ENCODE measurements around the gene PPP1R12C.

PPP1R12C gene

GRCh38 chr19:55097864-55098715 is 19.3 kb downstream of the PPP1R12C start:
- Histone ChIP-seq H3K27me3 (ENCODE audit: control insufficient read depth in 2 of 2, insufficient read depth in 2 of 2, low read length in 2 of 2) (no peaks in the 10 kb centered on the region), H3K9me3 (ENCODE audit: control insufficient read depth in 2 of 2, low read length in 2 of 2) (no peaks in the 10 kb centered on the region), H3K4me3 (ENCODE audit: low read length in 2 of 2) (no peak overlapping the region), H3K4me1 (ENCODE audit: control insufficient read depth in 2 of 2, insufficient read depth in 2 of 2, low read length in 2 of 2) (no peaks in the 10 kb centered on the region), H3K36me3 (ENCODE audit: control insufficient read depth in 2 of 2, insufficient read depth in 2 of 2, low read length in 2 of 2) (peaks cover 21 to 36% of the 10 kb centered on the region in 2 donors), H3K9ac (ENCODE audit: low read depth in 1 of 2, low read length in 2 of 2) (no peak overlapping the region), H3K27ac (ENCODE audit: low read depth in 2 of 2, low read length in 2 of 2) (no peak overlapping the region)

- Histone ChIP-seq H3K36me3 (ENCODE audit: control insufficient read depth in 2 of 2, insufficient read depth in 2 of 2, low read length in 2 of 2) (peaks cover 18 to 25% of the 10 kb centered on the region in 2 donors), H3K27me3 (ENCODE audit: control insufficient read depth in 2 of 2, insufficient read depth in 2 of 2, low read length in 2 of 2) (no peaks in the 10 kb centered on the region), H3K9ac (ENCODE audit: low read depth in 1 of 2, low read length in 2 of 2) (no peak overlapping the region), H3K4me3 (ENCODE audit: low read length in 2 of 2) (no peak overlapping the region), H3K9me3 (ENCODE audit: control insufficient read depth in 2 of 2, low read length in 2 of 2) (no peaks in the 10 kb centered on the region), H3K27ac (ENCODE audit: low read depth in 2 of 2, low read length in 2 of 2) (no peak overlapping the region), H3K4me1 (ENCODE audit: control insufficient read depth in 2 of 2, insufficient read depth in 2 of 2, low read length in 2 of 2) (no peaks in the 10 kb centered on the region)
Measured at GRCh38 chr19:55096061-55096701, 21.3 kb downstream of the PPP1R12C start.

- Histone ChIP-seq H3K27me3 (ENCODE audit: control insufficient read depth in 2 of 2, insufficient read depth in 2 of 2, low read length in 2 of 2) (no peaks in the 10 kb centered on the region), H3K9me3 (ENCODE audit: control insufficient read depth in 2 of 2, low read length in 2 of 2) (no peaks in the 10 kb centered on the region), H3K36me3 (ENCODE audit: control insufficient read depth in 2 of 2, insufficient read depth in 2 of 2, low read length in 2 of 2) (peaks cover 21 to 28% of the 10 kb centered on the region in 2 donors), H3K4me1 (ENCODE audit: control insufficient read depth in 2 of 2, insufficient read depth in 2 of 2, low read length in 2 of 2) (no peaks in the 10 kb centered on the region), H3K9ac (ENCODE audit: low read depth in 1 of 2, low read length in 2 of 2) (no peak overlapping the region), H3K27ac (ENCODE audit: low read depth in 2 of 2, low read length in 2 of 2) (no peak overlapping the region), H3K4me3 (ENCODE audit: low read length in 2 of 2) (no peak overlapping the region)
Measured at GRCh38 chr19:55095260-55096060, 22.0 kb downstream of the PPP1R12C start.

GRCh38 chr19:55094456-55095259 is 22.8 kb downstream of the PPP1R12C start:
- H3K36me3 ChIP-seq (ENCODE audit: control insufficient read depth in 2 of 2, insufficient read depth in 2 of 2, low read length in 2 of 2) = peaks cover 18 to 29% of the 10 kb centered on the region in 2 donors

GRCh38 chr19:55092423-55093318 is 24.8 kb downstream of the PPP1R12C start:
- H3K27ac ChIP-seq (ENCODE audit: low read depth in 2 of 2, low read length in 2 of 2) = no peak overlapping the region

More at GRCh38 chr19:55094456-55095259, 22.8 kb downstream of the PPP1R12C start:
- Histone ChIP-seq H3K4me3 (ENCODE audit: low read length in 2 of 2) (no peak overlapping the region), H3K27ac (ENCODE audit: low read depth in 2 of 2, low read length in 2 of 2) (no peak overlapping the region), H3K9ac (ENCODE audit: low read depth in 1 of 2, low read length in 2 of 2) (no peak overlapping the region), H3K27me3 (ENCODE audit: control insufficient read depth in 2 of 2, insufficient read depth in 2 of 2, low read length in 2 of 2) (no peaks in the 10 kb centered on the region), H3K4me1 (ENCODE audit: control insufficient read depth in 2 of 2, insufficient read depth in 2 of 2, low read length in 2 of 2) (no peaks in the 10 kb centered on the region), H3K9me3 (ENCODE audit: control insufficient read depth in 2 of 2, low read length in 2 of 2) (no peaks in the 10 kb centered on the region)

GRCh38 chr19:55091955-55092354 is 25.5 kb downstream of the PPP1R12C start:
- H3K36me3 ChIP-seq (ENCODE audit: control insufficient read depth in 2 of 2, insufficient read depth in 2 of 2, low read length in 2 of 2) = peaks cover 18 to 24% of the 10 kb centered on the region in 2 donors

More at GRCh38 chr19:55092423-55093318, 24.8 kb downstream of the PPP1R12C start:
- Histone ChIP-seq H3K36me3 (ENCODE audit: control insufficient read depth in 2 of 2, insufficient read depth in 2 of 2, low read length in 2 of 2) (peaks cover 18 to 24% of the 10 kb centered on the region in 2 donors), H3K4me1 (ENCODE audit: control insufficient read depth in 2 of 2, insufficient read depth in 2 of 2, low read length in 2 of 2) (peaks cover 3% of the 10 kb centered on the region in 2 donors), H3K9ac (ENCODE audit: low read depth in 1 of 2, low read length in 2 of 2) (no peak overlapping the region), H3K4me3 (ENCODE audit: low read length in 2 of 2) (no peak overlapping the region), H3K9me3 (ENCODE audit: control insufficient read depth in 2 of 2, low read length in 2 of 2) (no peaks in the 10 kb centered on the region), H3K27me3 (ENCODE audit: control insufficient read depth in 2 of 2, insufficient read depth in 2 of 2, low read length in 2 of 2) (peaks cover 0 to 2% of the 10 kb centered on the region in 2 donors)

GRCh38 chr19:55091126-55091910 is 26.1 kb downstream of the PPP1R12C start:
- Histone ChIP-seq H3K36me3 (ENCODE audit: control insufficient read depth in 2 of 2, insufficient read depth in 2 of 2, low read length in 2 of 2) (peaks cover 18 to 24% of the 10 kb centered on the region in 2 donors), H3K27me3 (ENCODE audit: control insufficient read depth in 2 of 2, insufficient read depth in 2 of 2, low read length in 2 of 2) (peaks cover 0 to 5% of the 10 kb centered on the region in 2 donors), H3K4me3 (ENCODE audit: low read length in 2 of 2) (no peak overlapping the region), H3K9me3 (ENCODE audit: control insufficient read depth in 2 of 2, low read length in 2 of 2) (no peaks in the 10 kb centered on the region), H3K9ac (ENCODE audit: low read depth in 1 of 2, low read length in 2 of 2) (no peak overlapping the region), H3K27ac (ENCODE audit: low read depth in 2 of 2, low read length in 2 of 2) (no peak overlapping the region), H3K4me1 (ENCODE audit: control insufficient read depth in 2 of 2, insufficient read depth in 2 of 2, low read length in 2 of 2) (peaks cover 8 to 14% of the 10 kb centered on the region in 2 donors)

More at GRCh38 chr19:55091955-55092354, 25.5 kb downstream of the PPP1R12C start:
- Histone ChIP-seq H3K27me3 (ENCODE audit: control insufficient read depth in 2 of 2, insufficient read depth in 2 of 2, low read length in 2 of 2) (peaks cover 0 to 5% of the 10 kb centered on the region in 2 donors), H3K4me3 (ENCODE audit: low read length in 2 of 2) (no peak overlapping the region), H3K9ac (ENCODE audit: low read depth in 1 of 2, low read length in 2 of 2) (no peak overlapping the region), H3K9me3 (ENCODE audit: control insufficient read depth in 2 of 2, low read length in 2 of 2) (no peaks in the 10 kb centered on the region), H3K27ac (ENCODE audit: low read depth in 2 of 2, low read length in 2 of 2) (no peak overlapping the region), H3K4me1 (ENCODE audit: control insufficient read depth in 2 of 2, insufficient read depth in 2 of 2, low read length in 2 of 2) (peaks cover 8 to 9% of the 10 kb centered on the region in 2 donors)

- Histone ChIP-seq H3K27ac (ENCODE audit: low read depth in 2 of 2, low read length in 2 of 2) (no peak overlapping the region), H3K27me3 (ENCODE audit: control insufficient read depth in 2 of 2, insufficient read depth in 2 of 2, low read length in 2 of 2) (peaks cover 0 to 5% of the 10 kb centered on the region in 2 donors), H3K9me3 (ENCODE audit: control insufficient read depth in 2 of 2, low read length in 2 of 2) (no peaks in the 10 kb centered on the region), H3K4me1 (ENCODE audit: control insufficient read depth in 2 of 2, insufficient read depth in 2 of 2, low read length in 2 of 2) (peaks cover 8 to 14% of the 10 kb centered on the region in 2 donors), H3K36me3 (ENCODE audit: control insufficient read depth in 2 of 2, insufficient read depth in 2 of 2, low read length in 2 of 2) (peaks cover 18 to 24% of the 10 kb centered on the region in 2 donors), H3K9ac (ENCODE audit: low read depth in 1 of 2, low read length in 2 of 2) (no peak overlapping the region), H3K4me3 (ENCODE audit: low read length in 2 of 2) (no peak overlapping the region)
Measured at GRCh38 chr19:55090564-55090963, 26.9 kb downstream of the PPP1R12C start.
